LoVo (cell line): ENCODE data around the gene GID8.

Source experiments
- DNase-seq: peaks from one replicate; pipeline ENCODE4 v3.0.0-alpha.2; 2016; ENCODE audit warnings: low spot score

Gene GID8

DNA sequence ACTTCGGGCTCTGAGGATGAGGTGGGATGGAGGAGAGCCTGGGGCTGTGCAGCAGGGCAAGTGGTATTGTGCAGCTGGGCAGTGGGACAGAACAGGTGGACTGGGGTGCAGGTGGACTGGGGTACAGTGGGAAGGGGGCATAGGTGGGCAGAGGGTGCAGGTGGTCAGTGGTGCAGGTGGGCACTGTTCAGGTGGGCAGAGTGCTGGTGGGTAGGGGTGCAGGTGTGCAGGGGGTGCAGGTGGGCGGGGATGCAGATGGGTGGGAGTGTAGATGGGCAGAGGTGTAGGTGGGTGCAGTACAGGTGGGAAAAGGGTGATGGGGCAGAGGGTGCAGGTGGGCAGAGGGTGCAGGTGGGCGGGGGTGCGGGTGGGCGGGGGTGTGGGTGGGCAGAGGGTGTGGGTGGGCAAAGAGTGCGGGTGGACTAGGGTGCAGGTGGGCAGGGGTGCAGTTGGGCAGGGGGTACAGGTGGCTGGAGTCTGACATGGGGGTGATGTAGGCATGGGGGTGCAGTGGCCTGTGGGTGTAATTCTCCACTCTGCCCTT lies 48.4 kb downstream of the GID8 start:
- no peak for DNase-seq

DNA sequence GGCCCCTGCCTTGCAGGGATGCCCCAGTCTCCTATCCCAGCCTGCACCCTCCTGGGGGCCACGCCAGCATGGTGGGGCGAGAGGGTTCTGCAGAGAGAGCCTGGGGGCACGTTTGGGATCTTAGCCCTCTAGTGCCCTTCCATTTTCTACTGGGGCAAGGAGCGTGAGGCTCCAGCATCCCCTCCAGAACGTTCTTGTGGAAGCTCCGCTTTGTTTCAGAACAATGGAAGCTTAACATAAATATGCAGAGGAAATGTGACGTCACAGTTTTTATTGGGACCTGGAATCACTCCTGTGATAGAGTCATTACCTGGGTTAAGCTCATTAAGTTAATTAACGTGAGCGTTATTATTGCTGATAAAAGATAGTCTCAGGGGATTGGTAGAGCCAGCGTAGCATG lies 49.2 kb downstream of the GID8 start:
- DNase-seq = no peak

DNA sequence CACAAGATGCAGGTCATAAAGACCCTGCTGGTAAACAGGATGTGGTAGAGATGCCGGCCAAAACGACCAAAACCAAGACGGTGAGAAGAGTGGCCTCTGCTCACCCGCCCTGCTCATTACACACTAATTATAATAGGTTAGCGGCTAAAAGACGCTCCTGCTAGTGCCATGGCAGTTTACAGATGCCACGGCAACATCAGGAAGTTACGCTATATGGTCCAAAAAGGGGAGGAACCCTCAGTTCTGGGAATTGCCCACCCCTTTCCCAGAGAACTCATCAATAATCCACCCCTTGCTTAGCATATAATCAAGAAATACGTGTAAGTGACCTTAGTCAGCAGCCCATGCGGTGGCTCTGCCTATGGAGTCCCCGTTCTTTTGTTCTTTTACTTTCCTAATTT lies 51.3 kb downstream of the GID8 start:
- no peak for DNase-seq

DNA sequence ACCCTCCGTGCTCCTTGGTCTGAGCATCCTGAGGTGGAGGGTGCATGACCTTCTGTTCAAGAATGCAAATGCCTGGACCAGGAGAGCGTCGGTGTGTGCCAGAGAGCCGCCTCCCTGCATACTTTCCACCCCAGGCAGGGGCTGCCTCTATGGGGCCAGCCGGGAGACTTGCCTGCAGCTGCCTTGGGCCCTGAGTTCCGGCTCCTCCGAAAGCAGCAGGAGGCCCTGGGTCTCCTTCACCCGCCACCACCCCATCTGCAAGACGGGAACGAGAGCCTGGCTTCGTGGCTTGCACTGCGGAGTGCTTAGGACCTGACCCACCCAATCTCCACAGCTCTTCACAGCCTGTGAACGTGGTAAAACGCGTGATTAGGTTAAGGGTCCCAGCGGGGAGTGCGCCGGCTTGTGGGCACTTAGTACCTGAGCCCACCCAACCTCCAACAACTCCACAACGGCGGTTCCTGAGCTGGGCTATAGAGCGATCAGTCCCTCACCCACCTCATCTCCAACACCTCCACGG lies 52.4 kb downstream of the GID8 start:
- DNase-seq = no peak

DNA sequence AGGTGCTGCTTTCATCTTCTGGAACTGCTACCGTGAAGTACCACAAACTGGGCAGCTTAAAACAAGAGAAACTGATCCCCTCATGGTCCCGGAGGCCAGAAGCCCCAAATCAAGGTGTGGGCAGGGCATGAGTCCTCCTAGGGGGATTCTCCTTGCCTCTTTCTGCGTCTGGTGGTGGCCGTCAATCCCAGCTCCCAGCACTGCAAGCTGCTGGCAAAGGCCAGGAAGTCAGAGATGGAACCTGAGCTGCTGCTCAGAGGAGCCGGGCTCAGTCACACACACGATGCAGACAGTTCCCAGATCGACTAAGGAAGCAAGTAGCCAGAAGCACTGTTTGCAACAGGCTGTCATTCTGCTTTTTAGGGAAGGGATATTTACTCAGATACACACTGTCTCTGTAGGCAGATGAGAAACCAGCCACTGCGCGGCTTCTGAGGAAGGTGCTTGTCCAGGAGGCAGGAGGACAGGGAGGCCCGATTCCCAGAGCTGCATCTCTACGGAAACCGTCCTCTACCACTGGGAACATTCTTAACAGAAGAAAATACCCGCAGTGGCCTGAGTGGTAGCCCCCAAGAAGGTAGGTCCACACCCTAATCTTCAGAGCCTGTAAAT lies 53.4 kb downstream of the GID8 start:
- no peak for DNase-seq

DNA sequence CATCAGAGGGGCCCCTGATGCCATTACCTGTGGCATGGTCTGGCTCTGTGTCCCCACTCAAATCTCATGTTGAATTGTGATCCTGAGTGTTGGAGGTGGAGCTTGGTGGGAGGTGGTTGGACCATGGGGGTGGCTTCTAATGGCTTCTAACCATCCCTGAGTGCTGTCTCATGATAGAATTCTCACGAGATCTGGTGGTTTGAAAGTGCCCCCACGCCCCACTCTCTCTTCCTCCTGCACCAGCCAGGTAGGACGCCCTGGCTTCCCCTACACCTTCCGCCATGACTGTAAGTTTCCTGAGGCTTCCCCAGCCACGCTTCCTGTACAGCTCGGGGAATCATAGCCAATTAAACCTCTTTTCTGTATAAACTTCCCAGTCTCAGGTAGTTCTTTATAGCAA lies 53.9 kb downstream of the GID8 start:
- no peak for DNase-seq

DNA sequence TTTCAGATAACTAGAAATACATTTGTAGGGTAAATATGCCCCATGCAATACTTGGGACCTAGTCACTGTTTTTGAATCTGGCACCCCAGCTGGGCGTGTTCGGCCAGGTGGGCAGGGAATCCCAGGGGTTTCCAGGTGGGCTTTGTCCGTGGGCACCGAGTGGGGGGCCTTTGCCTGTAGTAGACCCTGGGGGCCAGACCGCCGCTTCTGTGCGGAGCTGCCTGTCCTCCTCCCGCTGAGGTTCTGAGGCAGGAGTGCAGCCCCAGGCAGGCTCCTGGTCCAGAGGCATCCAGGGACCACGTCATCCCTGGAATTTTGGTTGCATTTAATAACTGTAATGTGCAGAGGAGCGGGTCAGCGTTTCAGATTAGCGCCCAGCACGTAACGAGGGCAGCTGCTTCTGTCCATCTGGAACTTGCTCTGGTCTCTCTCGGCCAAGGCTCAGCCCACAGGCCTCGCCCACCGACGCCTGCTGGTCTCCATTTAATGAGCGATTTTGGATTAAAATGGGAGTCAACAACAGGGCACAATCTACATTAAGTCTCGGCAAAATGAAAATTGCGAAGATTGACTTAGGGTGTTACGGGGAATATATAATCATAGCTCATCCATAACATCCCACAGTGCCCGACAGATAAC lies 56.0 kb downstream of the GID8 start:
- DNase-seq = no peak

DNA sequence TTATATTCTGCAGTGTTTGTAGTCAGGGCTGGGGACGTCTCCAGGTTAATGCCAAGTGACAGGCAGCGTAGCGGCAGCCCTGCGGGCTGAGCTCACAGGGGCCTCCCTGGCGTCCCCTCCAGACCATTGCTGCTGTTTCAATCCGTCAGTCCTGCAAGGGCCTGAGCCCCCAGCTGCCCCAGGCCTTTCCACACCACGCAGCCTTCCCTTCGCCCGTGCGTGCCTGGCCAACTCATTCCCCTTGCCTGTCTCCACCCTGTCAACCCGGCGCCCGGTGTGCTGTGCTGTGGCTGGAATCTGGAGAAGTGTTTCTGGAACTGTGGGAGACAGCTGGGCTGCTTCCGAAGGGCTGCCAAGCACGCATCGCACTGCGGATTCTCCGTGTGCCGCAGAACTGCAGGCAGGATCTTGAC lies 56.9 kb downstream of the GID8 start:
- no peak for DNase-seq

DNA sequence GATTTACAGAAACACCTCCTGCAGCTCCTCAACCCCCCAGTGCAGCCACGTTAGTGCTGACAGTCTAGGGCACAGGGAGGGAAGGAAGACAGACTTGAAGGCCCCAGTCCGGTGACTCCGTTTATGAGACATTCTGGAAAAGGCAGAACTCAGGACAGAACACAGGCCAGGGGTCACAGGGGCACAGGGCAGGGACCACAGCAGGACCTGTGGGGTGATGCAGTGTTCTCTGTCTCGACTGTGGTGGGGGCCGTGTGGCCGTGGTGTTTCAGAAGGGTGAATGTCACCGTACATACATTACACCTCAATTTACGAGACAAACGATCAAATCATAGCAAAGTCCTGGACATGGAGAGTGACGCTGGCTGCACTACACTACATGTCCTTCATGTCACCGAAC lies 57.5 kb downstream of the GID8 start:
- DNase-seq = no peak

DNA sequence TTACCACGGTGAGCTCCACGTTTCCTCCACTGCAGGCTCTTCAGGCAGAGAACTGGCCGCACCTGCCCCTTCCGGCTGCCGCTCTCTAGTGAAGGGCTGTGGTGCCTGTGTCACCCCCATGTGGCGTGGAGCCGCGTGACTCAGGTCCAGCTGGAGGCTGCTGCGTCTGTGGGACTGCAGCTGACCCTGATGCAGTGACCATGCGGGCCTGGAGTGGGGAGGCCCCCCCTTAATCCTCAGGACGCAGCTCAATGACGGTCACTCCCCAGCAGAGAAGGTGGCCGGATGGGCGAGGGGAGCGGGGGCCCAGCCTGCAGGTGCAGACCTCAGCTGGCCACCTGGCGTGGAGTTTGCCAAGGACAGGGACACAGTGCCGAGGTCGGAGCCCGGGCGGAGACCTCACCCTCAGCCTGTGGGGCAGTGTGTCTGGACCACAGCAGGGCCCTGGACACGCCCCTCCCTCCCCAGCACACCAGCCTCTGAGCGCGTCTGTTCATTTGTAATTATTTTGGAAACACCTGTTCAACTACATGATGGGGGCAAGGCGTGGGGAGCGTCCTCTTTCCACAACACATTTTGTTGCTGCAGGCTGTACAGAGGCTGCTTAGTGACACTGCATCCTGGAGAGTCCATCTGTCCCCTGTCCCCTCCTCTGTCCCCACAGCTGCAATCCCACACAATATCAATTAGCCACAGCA lies 58.1 kb downstream of the GID8 start:
- DNase-seq = no peak

DNA sequence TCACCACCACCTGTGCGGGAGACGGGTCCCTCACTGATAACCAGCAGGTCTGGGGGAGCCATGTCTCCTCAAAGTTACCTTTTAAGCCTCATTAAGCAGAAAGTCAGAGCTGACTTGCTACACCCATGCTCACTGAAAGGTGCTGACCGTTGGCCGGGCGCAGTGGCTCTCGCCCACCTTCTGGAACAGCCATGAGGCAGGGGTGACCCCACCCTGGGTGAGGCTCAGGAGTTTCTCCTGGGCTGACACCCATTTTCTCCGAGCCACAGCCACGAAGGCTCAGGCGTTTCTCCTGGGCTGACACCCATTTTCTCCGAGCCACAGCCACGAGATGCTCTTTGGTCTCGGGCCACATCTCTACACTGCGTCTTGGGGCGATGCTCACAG lies 58.6 kb downstream of the GID8 start:
- no peak for DNase-seq

DNA sequence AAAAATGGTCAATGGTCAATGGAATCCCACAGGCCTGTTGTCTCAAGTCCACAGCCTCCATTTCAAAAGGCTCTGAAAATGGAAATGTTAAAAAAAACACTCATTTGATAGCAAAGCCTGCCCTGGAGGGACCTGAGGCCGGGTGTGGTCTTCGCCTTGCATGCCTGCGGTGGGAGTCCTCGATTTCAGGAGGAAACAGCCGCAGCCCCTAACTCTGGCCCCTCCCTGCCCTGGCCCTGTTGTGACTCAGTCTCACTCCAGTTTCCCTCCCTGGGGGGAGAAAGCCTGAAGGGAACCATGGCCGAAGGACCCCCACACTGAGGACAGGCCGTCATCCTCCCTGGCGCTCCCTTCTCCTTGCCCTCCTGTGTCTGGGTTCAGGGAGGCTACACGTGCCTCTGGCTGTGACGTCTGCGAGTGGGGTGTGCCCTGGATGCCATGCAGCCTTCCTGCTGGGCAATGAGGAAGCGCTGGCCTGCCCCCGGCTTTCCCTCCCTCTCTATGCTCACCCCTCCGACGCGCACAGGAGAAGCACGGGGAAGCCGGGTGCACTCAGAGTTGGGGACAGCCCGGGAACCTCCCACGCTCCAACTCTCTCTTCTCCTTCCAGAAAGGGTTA lies 59.6 kb downstream of the GID8 start:
- peak; percentile 3 for DNase-seq
